PC-9 (cell line): ENCODE data around the gene SNX4. TPM values are rescaled to one million over a fixed set of nuclear protein-coding genes. Genes with fewer than 3 reads are reported as not detected.
A peak's percentile ranks its signal among the peaks of the same experiment; 100 is the strongest.

ENCODE experiments used
- Bru-seq: library from RNA; stranded (reverse); fragments of 400-500 nt; gene quantifications from one replicate; lab custom pipeline; 2021; lab: Mats Ljungman, UMichigan
- BruChase-seq, 2 experiments: library from RNA; stranded (reverse); fragments of 400-500 nt; gene quantifications; one replicate each; lab custom pipeline; 2021; lab: Mats Ljungman, UMichigan
- BruUV-seq: library from RNA; stranded (reverse); fragments of 400-500 nt; replicated peaks from 2 replicates; lab custom pipeline; 2021; lab: Mats Ljungman, UMichigan
- CTCF ChIA-PET: fragments of 300-600 bp; sonication (Branson Sonifier 250); formaldehyde crosslinking; loops from one replicate; lab custom pipeline; 2022; ENCODE audit warnings: antibody characterized with exemption; lab: Charles Lee
- POLR2A ChIA-PET: fragments of 300-600 bp; sonication (Branson Sonifier 250); formaldehyde crosslinking; loops from one replicate; lab custom pipeline; 2022; ENCODE audit warnings: antibody characterized with exemption; ENCODE audit not compliant: unreplicated experiment; lab: Charles Lee
- DNase-seq, 2 experiments: peaks; one replicate each; pipeline versions ENCODE4 v3.0.0 to v3.0.0-alpha.2; 2015 to 2022; ENCODE audit warnings: mixed read lengths in 1 of 2
- H2AFZ ChIP-seq: fragments of 200-600 bp; sonication (generic); 2 replicates; pipeline ENCODE4 v1.8.1; 2017; ENCODE audit warnings: antibody characterized with exemption
- H3F3A ChIP-seq: fragments of 200-600 bp; sonication (generic); 2 replicates; pipeline ENCODE4 v1.8.1; 2017; ENCODE audit warnings: antibody characterized with exemption, mild to moderate bottlenecking, low read depth; ENCODE audit not compliant: insufficient read depth
- H3K27ac ChIP-seq: fragments of 200-600 bp; sonication (generic); 2 replicates; pipeline ENCODE4 v1.6.1; 2016; ENCODE audit warnings: mixed run types
- H3K27me3 ChIP-seq: fragments of 200-600 bp; sonication (generic); 2 replicates; pipeline ENCODE4 v1.6.1; 2016; ENCODE audit warnings: low read depth, mixed run types; ENCODE audit not compliant: insufficient read depth
- H3K36me3 ChIP-seq: fragments of 200-600 bp; sonication (generic); 2 replicates; pipeline ENCODE4 v1.6.1; 2016; ENCODE audit warnings: low read depth, mixed run types
- H3K4me1 ChIP-seq: fragments of 200-600 bp; sonication (generic); replicated peaks from 2 replicates; pipeline ENCODE4 v1.6.1; 2016; ENCODE audit warnings: mixed run types; ENCODE audit not compliant: insufficient read depth
- H3K4me2 ChIP-seq: fragments of 200-600 bp; sonication (generic); 2 replicates; pipeline ENCODE4 v1.6.1; 2017; ENCODE audit warnings: mixed run types
- H3K4me3 ChIP-seq: fragments of 200-600 bp; sonication (generic); 2 replicates; pipeline ENCODE4 v1.6.1; 2016; ENCODE audit warnings: mixed run types
- H3K79me2 ChIP-seq: fragments of 200-600 bp; sonication (generic); 2 replicates; pipeline ENCODE4 v1.6.1; 2017; ENCODE audit warnings: low read depth, mixed run types
- H3K9me2 ChIP-seq: fragments of 200-600 bp; sonication (generic); 2 replicates; pipeline ENCODE4 v1.8.1; 2017; ENCODE audit warnings: mild to moderate bottlenecking; ENCODE audit not compliant: insufficient read depth
- H3K9me3 ChIP-seq: fragments of 200-600 bp; sonication (generic); 2 replicates; pipeline ENCODE4 v1.8.1; 2016; ENCODE audit warnings: low read depth; ENCODE audit not compliant: insufficient read depth
- H4K20me1 ChIP-seq: fragments of 200-600 bp; sonication (generic); 2 replicates; pipeline ENCODE4 v1.8.1; 2017; ENCODE audit not compliant: insufficient read depth
- CTCF ChIP-seq: fragments of 200-600 bp; sonication (generic); conservative IDR thresholded peaks from 2 replicates; pipeline ENCODE4 v1.6.1; 2017; ENCODE audit warnings: mixed run types, antibody characterized with exemption, mild to moderate bottlenecking, moderate library complexity
- EZH2 ChIP-seq: fragments of 200-600 bp; sonication (generic); IDR thresholded peaks from 2 replicates; pipeline ENCODE4 v1.8.0; 2017; ENCODE audit warnings: antibody characterized with exemption, low read depth
- intact Hi-C: fragments of 100-400 bp; cut with micrococcal nuclease; formaldehyde crosslinking; loops from one replicate; pipeline ENCODE4 v1.10.0; 2022; ENCODE audit not compliant: unreplicated experiment
- long read RNA-seq: library from polyadenylated mRNA; stranded (forward); transcript quantifications from one replicate; pipeline ENCODE4 v2.0.0, GENCODE V29; 2022
- total RNA-seq: library from RNA; stranded (reverse); gene quantifications from 2 replicates; pipeline ENCODE4 v1.2.3, GENCODE V29; 2021

The SNX4 gene
- total RNA-seq = 28.6 and 31.6 TPM in 2 replicates
- percentile 82 among the genes with signal in this experiment for Bru-seq, nascent RNA
- BruChase-seq, experiment 1, labeled RNA remaining after a 2-hour chase = percentile 78 among the genes with signal in this experiment
- percentile 75 among the genes with signal in this experiment for BruChase-seq, experiment 2, labeled RNA remaining after a 6-hour chase
- long read RNA-seq, transcript SNX4-201 (14 exons, 2,513 nt) = major isoform, 42 of 70 reads
- long read RNA-seq, partial matches to known transcripts = 9 of 70 reads
- long read RNA-seq, other reads (novel, unspliced or antisense) = 18 of 70 reads

- Histone ChIP-seq H3K4me1 (no peaks in the 10 kb centered on the region; the same call in 1 of the 2 replicates), H4K20me1 (peaks cover 4% of the 10 kb centered on the region; the same call in 1 of the 2 replicates), H3K4me2 (peak within 1 kb of the TSS; percentile 83), H3K4me3 (peak within 1 kb of the TSS; percentile 91), H3K79me2 (peaks cover 23% of the 10 kb centered on the region), H3K9me2 (no peaks in the 10 kb centered on the region), H3K36me3 (no peaks in the 10 kb centered on the region), H2AFZ (peak within 1 kb of the TSS; percentile 81), H3K27me3 (no peaks in the 10 kb centered on the region), H3F3A (no peaks in the 10 kb centered on the region; the same call in 1 of the 2 replicates), H3K27ac (no peak within 1 kb of the TSS), H3K9me3 (no peaks in the 10 kb centered on the region)
- CTCF ChIA-PET = no interaction called here
- TF ChIP-seq EZH2 (no peak), CTCF (no peak)
- BruUV-seq = no TSS peak
- intact Hi-C loops = no loop called here
- DNase-seq = peak; percentile 84 to 94
- POLR2A ChIA-PET = interaction anchor here (0.6 kb wide), 2 partner anchors 22 to 674 kb away, joined by 6 to 7 read pairs; no protein-coding TSS in a partner anchor
Observed at GRCh38 chr3:125519678-125520562, at the start of gene SNX4. TSS of gene SNX4 (minus strand) at chr3:125520202. CDS start at chr3:125520172, 30 bp downstream.

GRCh38 chr3:125556314-125556713 lies 36.3 kb upstream of the SNX4 start:
- Histone ChIP-seq H3K4me1 (no peaks in the 10 kb centered on the region), H2AFZ (no peak overlapping the region), H3K27ac (no peak overlapping the region), H4K20me1 (no peaks in the 10 kb centered on the region), H3K79me2 (no peaks in the 10 kb centered on the region), H3K4me3 (no peak overlapping the region), H3K4me2 (no peak overlapping the region), H3K9me2 (no peaks in the 10 kb centered on the region), H3K36me3 (peaks cover 3% of the 10 kb centered on the region; the same call in 1 of the 2 replicates), H3K9me3 (no peaks in the 10 kb centered on the region), H3F3A (no peaks in the 10 kb centered on the region), H3K27me3 (no peaks in the 10 kb centered on the region)
- ChIA-PET POLR2A (interaction anchor here (0.7 kb wide), 1 partner anchor 86 kb away, joined by 6 read pairs; no protein-coding TSS in a partner anchor), CTCF (no interaction called here)
- intact Hi-C loops = no loop called here
- no TSS peak for BruUV-seq
- no peak for TF ChIP-seq EZH2
- DNase-seq = no peak

GRCh38 chr3:125552401-125552800 lies 32.4 kb upstream of the SNX4 start:
- Histone ChIP-seq H3K4me2 (no peak overlapping the region), H3K79me2 (no peaks in the 10 kb centered on the region), H3K4me1 (no peaks in the 10 kb centered on the region), H3K27ac (no peak overlapping the region), H3K36me3 (peaks cover 3% of the 10 kb centered on the region; the same call in 1 of the 2 replicates), H3K9me3 (no peaks in the 10 kb centered on the region), H4K20me1 (no peaks in the 10 kb centered on the region), H3K4me3 (no peak overlapping the region), H3F3A (no peaks in the 10 kb centered on the region), H3K27me3 (no peaks in the 10 kb centered on the region), H3K9me2 (no peaks in the 10 kb centered on the region), H2AFZ (no peak overlapping the region)
- intact Hi-C loops = no loop called here
- no peak for DNase-seq
- BruUV-seq = no TSS peak
- POLR2A ChIA-PET = no interaction called here
- CTCF ChIA-PET = no interaction called here
- TF ChIP-seq CTCF (no peak), EZH2 (no peak)
